ENCODE data around the gene ACTR6. TPM values are rescaled to one million over a fixed set of nuclear protein-coding genes. Genes with fewer than 3 reads are reported as not detected.

Gene ACTR6
- total and polyA plus RNA-seq, 2 of the 4 experiments (the other 2 are of a cell fraction): 9.7 to 10.2 TPM

GRCh38 chr12:100216337-100216736, 15.7 kb downstream of the ACTR6 start:
- Histone ChIP-seq H2AK5ac (ENCODE audit: low read depth, low read length) (no peak overlapping the region), H4K20me1 (ENCODE audit: insufficient read depth, low read length) (no peaks in the 10 kb centered on the region), H4K8ac (ENCODE audit: low read depth in 2 of 2, low read length in 2 of 2) (no peak overlapping the region), H3K56ac (ENCODE audit: extremely low read depth, insufficient read depth, low read length) (no peak overlapping the region), H3K9ac (ENCODE audit: low read depth, low read length) (no peak overlapping the region), H2BK120ac (ENCODE audit: low read depth, low read length) (no peak overlapping the region), H3K14ac (replicated peaks; ENCODE audit: low read depth, low read length) (no peak overlapping the region), H2AFZ (replicated peaks; ENCODE audit: low read length, poor library complexity) (no peak overlapping the region), H2BK5ac (ENCODE audit: low read depth, low read length, poor library complexity, severe bottlenecking) (no peak overlapping the region), H3K4ac (ENCODE audit: low read depth, low read length) (no peak overlapping the region), H3K36me3 (ENCODE audit: control insufficient read depth, insufficient read depth, low read length) (peaks cover 16% of the 10 kb centered on the region), H4K5ac (ENCODE audit: low read depth, low read length) (no peak overlapping the region), H3K23ac (ENCODE audit: low read depth, low read length) (no peak overlapping the region), H3K4me1 (ENCODE audit: control insufficient read depth, insufficient read depth, low read length) (no peaks in the 10 kb centered on the region), H2BK20ac (ENCODE audit: low read depth, low read length) (no peak overlapping the region), H3K18ac (ENCODE audit: low read depth, low read length) (no peak overlapping the region), H3K27ac (ENCODE audit: insufficient read depth, low read length) (no peak overlapping the region), H3K4me3 (ENCODE audit: insufficient read depth, low read depth, low read length) (no peak overlapping the region), H3K9me3 (ENCODE audit: control insufficient read depth, insufficient read depth, low read length) (no peaks in the 10 kb centered on the region), H2AK9ac (replicated peaks; ENCODE audit: low read depth, low read length, poor library complexity) (no peak overlapping the region), H3K27me3 (ENCODE audit: control insufficient read depth, insufficient read depth, low read length) (no peaks in the 10 kb centered on the region), H3K9me1 (ENCODE audit: insufficient read depth, low read length) (peaks cover 4% of the 10 kb centered on the region; the same call in 1 of the 2 replicates), H3K4me2 (ENCODE audit: low read depth, low read length) (no peak overlapping the region), H4K91ac (ENCODE audit: insufficient read depth, low read depth, low read length) (no peak overlapping the region), H2BK15ac (ENCODE audit: low read depth, low read length) (no peak overlapping the region), H3K79me1 (ENCODE audit: low read depth in 1 of 2, low read length in 2 of 2) (no peaks in the 10 kb centered on the region)
- dilution Hi-C loops (cut with HindIII; ENCODE audit: low sequenced_read_pairs, unreplicated experiment) (no loop called here), in situ Hi-C loops (cut with MboI; ENCODE audit: low sequenced_read_pairs) (no loop called here), intact Hi-C loops (cut with micrococcal nuclease) (loop anchor here (5.0 kb wide), 1 partner anchor 159 kb away; no protein-coding TSS in a partner anchor)
- no peak for TF ChIP-seq FOS (IDR thresholded peaks at IDR 0.05; ENCODE audit: low read depth, low read length)
- TF ChIP-seq RFX5 (IDR thresholded peaks at IDR 0.05; ENCODE audit: low read depth, low read length): no peak
- no peak for TF ChIP-seq NFE2L2 (IDR thresholded peaks at IDR 0.05; ENCODE audit: low read depth, low read length)
- TF ChIP-seq SMC3 (IDR thresholded peaks at IDR 0.05; ENCODE audit: low read depth, low read length): no peak
- TF ChIP-seq MAZ (IDR thresholded peaks at IDR 0.05; ENCODE audit: borderline replicate concordance, low read depth, low read length): no peak
- TF ChIP-seq RAD21 (IDR thresholded peaks at IDR 0.05; ENCODE audit: low read length): no peak
- TF ChIP-seq, protein P1, sequence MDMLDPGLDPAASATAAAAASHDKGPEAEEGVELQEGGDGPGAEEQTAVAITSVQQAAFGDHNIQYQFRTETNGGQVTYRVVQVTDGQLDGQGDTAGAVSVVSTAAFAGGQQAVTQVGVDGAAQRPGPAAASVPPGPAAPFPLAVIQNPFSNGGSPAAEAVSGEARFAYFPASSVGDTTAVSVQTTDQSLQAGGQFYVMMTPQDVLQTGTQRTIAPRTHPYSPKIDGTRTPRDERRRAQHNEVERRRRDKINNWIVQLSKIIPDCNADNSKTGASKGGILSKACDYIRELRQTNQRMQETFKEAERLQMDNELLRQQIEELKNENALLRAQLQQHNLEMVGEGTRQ (IDR thresholded peaks at IDR 0.05; ENCODE audit: low read depth, low read length): no peak
- TF ChIP-seq MXI1 (IDR thresholded peaks at IDR 0.05; ENCODE audit: borderline replicate concordance, low read depth, low read length): no peak
- TF ChIP-seq, protein P2, sequence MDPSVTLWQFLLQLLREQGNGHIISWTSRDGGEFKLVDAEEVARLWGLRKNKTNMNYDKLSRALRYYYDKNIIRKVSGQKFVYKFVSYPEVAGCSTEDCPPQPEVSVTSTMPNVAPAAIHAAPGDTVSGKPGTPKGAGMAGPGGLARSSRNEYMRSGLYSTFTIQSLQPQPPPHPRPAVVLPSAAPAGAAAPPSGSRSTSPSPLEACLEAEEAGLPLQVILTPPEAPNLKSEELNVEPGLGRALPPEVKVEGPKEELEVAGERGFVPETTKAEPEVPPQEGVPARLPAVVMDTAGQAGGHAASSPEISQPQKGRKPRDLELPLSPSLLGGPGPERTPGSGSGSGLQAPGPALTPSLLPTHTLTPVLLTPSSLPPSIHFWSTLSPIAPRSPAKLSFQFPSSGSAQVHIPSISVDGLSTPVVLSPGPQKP (IDR thresholded peaks at IDR 0.05; ENCODE audit: borderline replicate concordance, low read depth, low read length): no peak
- TF ChIP-seq RCOR1 (IDR thresholded peaks at IDR 0.05; ENCODE audit: insufficient replicate concordance, low read length): no peak
- no peak for TF ChIP-seq CEBPB (IDR thresholded peaks at IDR 0.05; ENCODE audit: low read depth, low read length)
- TF ChIP-seq POLR2A (IDR thresholded peaks at IDR 0.05; ENCODE audit: low read depth, low read length): no peak
- TF ChIP-seq CTCF (conservative IDR thresholded peaks at IDR 0.05; ENCODE audit: low read depth, low read length): no peak
- TF ChIP-seq CHD1 (IDR thresholded peaks at IDR 0.05; ENCODE audit: low read depth, low read length): no peak
- TF ChIP-seq MAFK (IDR thresholded peaks at IDR 0.05; ENCODE audit: low read depth, low read length): no peak
- ATAC-seq (ENCODE audit: low read depth) (no peak), DNase-seq (no peak)
- ChIA-PET CTCF (no interaction called here), POLR2A (ENCODE audit: unreplicated experiment) (no interaction called here)
- BruUV-seq (replicated peaks): no TSS peak
- WGBS, 2 experiments (ENCODE audit: extremely low coverage in 2 of 2, insufficient read length in 1 of 2): no CpG with 5 or more reads among the region's 4 CpGs

All from IMR-90 (cell line).